NCI-H2227 (cell line): ENCODE data around the gene KHDC4.

ENCODE experiments used
- DNase-seq: peaks from one replicate; lab custom pipeline; 2025; ENCODE audit not compliant: unreplicated experiment; lab: John Stamatoyannopoulos, UW

KHDC4 gene

GRCh38 chr1:155934097-155934935, at the start of gene KHDC4:
Gene KHDC4, minus strand, starts transcription at chr1:155934413. Its CDS starts 40 bp downstream, at chr1:155934373.
- DNase-seq: peak; percentile 99

- DNase-seq: no peak
These were observed 49.2 kb upstream of the KHDC4 start for GRCh38 chr1:155983191-155984024.

- no peak for DNase-seq
These were observed 47.9 kb upstream of the KHDC4 start for GRCh38 chr1:155982106-155982505.

- DNase-seq: no peak
These were observed 47.3 kb upstream of the KHDC4 start for GRCh38 chr1:155981266-155982088.

- no peak for DNase-seq
These were observed 45.6 kb upstream of the KHDC4 start for GRCh38 chr1:155979597-155980343.

- no peak for DNase-seq
These were observed 44.8 kb upstream of the KHDC4 start for GRCh38 chr1:155978973-155979429.

- DNase-seq: peak; percentile 55
These were observed 44.2 kb upstream of the KHDC4 start, which contains the start of gene ARHGEF2 for GRCh38 chr1:155978325-155978972. Gene ARHGEF2, minus strand, starts transcription at chr1:155978547. Its CDS starts 120 bp downstream, at chr1:155978427.

GRCh38 chr1:155977690-155978324, 43.6 kb upstream of the KHDC4 start:
- peak; percentile 52 for DNase-seq

- no peak for DNase-seq
These were observed 42.9 kb upstream of the KHDC4 start for GRCh38 chr1:155976913-155977689.

GRCh38 chr1:155976062-155976912, 42.1 kb upstream of the KHDC4 start:
- DNase-seq: peak; percentile 62

GRCh38 chr1:155975375-155976061, 41.3 kb upstream of the KHDC4 start:
- DNase-seq: no peak

- no peak for DNase-seq
These were observed 40.2 kb upstream of the KHDC4 start for GRCh38 chr1:155974208-155975115.

GRCh38 chr1:155973723-155974122, 39.5 kb upstream of the KHDC4 start:
- no peak for DNase-seq

GRCh38 chr1:155971910-155972809, 37.9 kb upstream of the KHDC4 start:
- no peak for DNase-seq
